HG02981 (cell line): ENCODE data around the gene PJA1.

Source experiments
- ATAC-seq: cut with Tn5 transposase; IDR thresholded peaks from one replicate; pipeline ENCODE4 v1.9.1; 2021; ENCODE audit warnings: mild to moderate bottlenecking, moderate library complexity; ENCODE audit not compliant: unreplicated experiment

Gene PJA1

GRCh38 chrX:69143530-69143929 lies 21.7 kb downstream of the PJA1 start:
- no peak for ATAC-seq

- ATAC-seq, result no peak
Observed at GRCh38 chrX:69142788-69143469, 22.3 kb downstream of the PJA1 start.

GRCh38 chrX:69140837-69141236 lies 24.4 kb downstream of the PJA1 start:
- ATAC-seq, result no peak

GRCh38 chrX:69139516-69139915 lies 25.7 kb downstream of the PJA1 start:
- ATAC-seq, result no peak

GRCh38 chrX:69138512-69138911 lies 26.7 kb downstream of the PJA1 start:
- ATAC-seq, result no peak

- no peak for ATAC-seq
Observed at GRCh38 chrX:69138118-69138390, 27.2 kb downstream of the PJA1 start.

GRCh38 chrX:69137371-69138117 lies 27.7 kb downstream of the PJA1 start:
- no peak for ATAC-seq

GRCh38 chrX:69136546-69137331 lies 28.5 kb downstream of the PJA1 start:
- ATAC-seq, result no peak

GRCh38 chrX:69133921-69134542 lies 31.2 kb downstream of the PJA1 start:
- no peak for ATAC-seq

GRCh38 chrX:69131886-69132285 lies 33.4 kb downstream of the PJA1 start:
- ATAC-seq, result no peak

GRCh38 chrX:69130439-69130838 lies 34.8 kb downstream of the PJA1 start:
- no peak for ATAC-seq

GRCh38 chrX:69128588-69128987 lies 36.7 kb downstream of the PJA1 start:
- ATAC-seq, result no peak

- ATAC-seq, result no peak
Observed at GRCh38 chrX:69127466-69127865, 37.8 kb downstream of the PJA1 start.

- no peak for ATAC-seq
Observed at GRCh38 chrX:69126642-69127041, 38.6 kb downstream of the PJA1 start.

- no peak for ATAC-seq
Observed at GRCh38 chrX:69125094-69125493, 40.2 kb downstream of the PJA1 start.

- no peak for ATAC-seq
Observed at GRCh38 chrX:69124108-69124507, 41.1 kb downstream of the PJA1 start.

GRCh38 chrX:69123481-69123880 lies 41.8 kb downstream of the PJA1 start:
- ATAC-seq, result no peak

GRCh38 chrX:69121321-69122000 lies 43.8 kb downstream of the PJA1 start:
- no peak for ATAC-seq

- no peak for ATAC-seq
Observed at GRCh38 chrX:69120476-69120875, 44.8 kb downstream of the PJA1 start.

- ATAC-seq, result no peak
Observed at GRCh38 chrX:69119122-69119521, 46.1 kb downstream of the PJA1 start.
